Stimulated activated CD4-positive, alpha-beta T cell treated with anti-CD3 and anti-CD28 coated beads, Interleukin-2, amount 100 ng/mL, for 24 hours (primary cell): ENCODE measurements around the gene FIP1L1.

Source experiments
- DNase-seq, 2 donors: peaks; one replicate each; pipeline ENCODE4 v3.0.0-alpha.2; 2020

FIP1L1 gene

GRCh38 chr4:53477636-53478035 is 100.2 kb downstream of the FIP1L1 start:
- no peak for DNase-seq

- no peak for DNase-seq
Observed at GRCh38 chr4:53478671-53479456, 101.4 kb downstream of the FIP1L1 start.

DNA sequence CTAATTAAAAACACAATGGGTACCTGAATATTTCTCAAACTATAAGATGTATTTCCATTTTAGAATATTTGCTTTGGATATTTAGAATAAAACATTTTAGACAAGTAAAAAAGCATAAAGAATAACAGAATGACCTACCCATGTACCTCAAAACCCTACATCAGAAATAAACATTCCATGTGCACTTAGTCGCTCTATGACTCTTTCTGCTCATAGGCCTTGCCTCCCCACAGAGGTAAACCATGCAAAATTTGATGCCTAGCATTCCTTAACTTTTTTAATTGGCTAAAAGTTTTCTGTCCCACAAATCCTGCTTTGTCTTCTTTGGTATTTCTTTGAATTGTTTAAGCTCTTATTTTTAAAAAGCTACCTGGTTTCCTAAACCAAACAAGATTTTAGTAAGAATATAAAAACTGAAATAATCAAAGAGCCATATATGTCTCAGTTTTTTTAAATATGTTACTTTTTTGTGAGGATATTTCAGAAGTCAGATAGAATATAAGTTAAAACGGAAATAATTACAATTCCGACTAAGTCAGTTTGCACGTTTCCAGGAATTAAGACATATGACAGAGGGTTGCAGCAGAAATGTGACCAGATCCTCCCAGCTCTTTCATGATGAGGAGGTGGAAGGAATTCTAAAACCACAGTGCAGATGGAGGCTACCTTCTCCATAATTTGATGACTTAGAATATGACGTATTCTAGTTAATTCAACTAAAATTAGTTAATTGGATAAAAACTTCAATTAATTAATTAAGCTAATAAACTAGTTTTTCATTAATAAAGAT is 102.5 kb downstream of the FIP1L1 start:
- DNase-seq = no peak

DNA sequence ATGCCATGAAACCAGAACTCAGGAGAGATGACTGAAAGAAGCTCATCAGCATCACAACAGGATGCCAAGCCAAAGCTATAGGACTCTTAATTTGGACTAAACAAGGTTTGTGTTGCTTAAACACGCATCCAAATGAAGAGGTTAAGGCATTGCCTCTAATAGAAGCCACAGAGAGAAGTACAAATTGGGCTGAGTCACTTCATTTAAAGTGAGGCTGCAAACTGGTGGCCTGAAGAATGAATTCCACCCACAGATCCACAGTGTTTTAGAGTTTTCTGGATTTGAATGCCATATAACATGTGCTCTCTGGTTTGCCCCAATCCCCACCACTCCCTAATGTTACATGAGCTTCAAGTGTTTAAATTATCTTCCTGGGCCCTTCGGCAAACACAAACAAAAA is 103.5 kb downstream of the FIP1L1 start:
- no peak for DNase-seq

GRCh38 chr4:53481586-53481985 is 104.1 kb downstream of the FIP1L1 start:
- no peak for DNase-seq

GRCh38 chr4:53483250-53483649 is 105.8 kb downstream of the FIP1L1 start:
- no peak for DNase-seq

DNA sequence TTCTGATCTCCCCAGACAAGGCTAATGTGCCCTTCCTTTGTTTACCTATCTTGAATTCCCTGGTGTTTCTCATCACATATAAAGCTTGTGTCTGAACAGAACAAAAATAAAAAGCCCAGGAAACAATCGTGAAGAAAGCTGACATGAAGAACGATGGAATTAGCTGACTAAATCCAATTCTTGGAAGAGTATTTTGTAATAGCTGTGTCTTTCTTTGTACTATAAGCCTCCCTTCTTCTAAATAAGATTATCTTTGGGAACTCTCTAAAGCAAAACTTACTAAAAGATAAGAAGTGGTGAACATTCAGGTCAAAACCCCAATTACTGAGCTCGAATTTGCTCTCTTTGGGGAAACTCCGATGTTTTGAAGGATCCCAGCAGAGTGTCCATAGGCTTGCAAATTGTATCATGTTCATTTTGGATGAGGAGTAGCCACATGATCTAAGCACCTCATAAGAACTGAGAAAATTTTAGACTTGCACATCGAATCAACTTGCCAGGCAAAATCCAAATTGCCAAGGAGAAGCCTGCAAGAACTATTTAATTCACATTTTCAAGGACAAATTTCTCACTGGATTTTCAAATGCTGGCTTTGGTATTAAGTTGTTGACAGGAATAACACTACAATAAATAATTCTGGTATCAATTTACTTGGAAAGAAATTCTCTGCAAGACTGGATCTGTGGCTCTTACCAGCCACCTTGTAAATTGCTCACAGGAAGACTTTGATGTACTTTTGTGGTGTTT is 107.6 kb downstream of the FIP1L1 start:
- DNase-seq = no peak

DNA sequence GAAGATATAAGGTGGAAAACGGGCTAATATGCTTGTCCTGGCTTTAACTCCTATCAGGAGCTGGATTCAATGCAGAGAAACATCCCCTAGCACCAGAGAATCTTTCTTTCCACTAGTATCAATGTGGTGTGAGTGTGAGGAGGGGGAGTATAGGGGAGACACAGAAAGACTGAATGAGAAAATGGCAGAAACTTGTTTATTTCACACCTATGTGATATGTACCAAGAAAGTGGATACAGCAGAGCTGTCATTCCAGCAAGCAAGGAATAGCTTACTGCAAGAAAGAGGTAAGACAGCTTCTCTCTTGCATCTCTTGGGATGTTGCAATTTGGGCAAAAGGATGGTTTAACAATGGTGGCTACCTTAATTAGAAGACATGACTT is 108.2 kb downstream of the FIP1L1 start:
- no peak for DNase-seq

DNA sequence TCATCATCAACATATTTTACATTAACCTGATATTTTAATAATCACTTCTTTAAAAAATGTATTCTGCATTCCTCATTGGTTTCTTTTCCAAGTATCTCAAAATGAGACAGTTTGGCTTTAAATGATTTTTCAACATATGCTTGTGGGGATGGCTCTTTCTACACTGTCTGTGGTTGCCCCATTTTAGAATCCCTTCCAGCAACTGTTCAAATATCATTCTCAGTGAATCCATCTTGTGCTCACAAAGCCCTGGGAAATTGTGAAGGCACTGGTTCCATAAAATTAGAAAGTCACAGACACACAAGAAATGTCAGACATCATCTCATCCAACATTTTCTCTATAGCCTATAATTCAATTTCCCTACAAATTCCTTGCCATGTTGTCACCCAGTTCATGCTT is 110.3 kb downstream of the FIP1L1 start:
- no peak for DNase-seq

GRCh38 chr4:53489279-53489889 is 111.9 kb downstream of the FIP1L1 start:
- no peak for DNase-seq

- no peak for DNase-seq
Observed at GRCh38 chr4:53490161-53490956, 112.9 kb downstream of the FIP1L1 start.

DNA sequence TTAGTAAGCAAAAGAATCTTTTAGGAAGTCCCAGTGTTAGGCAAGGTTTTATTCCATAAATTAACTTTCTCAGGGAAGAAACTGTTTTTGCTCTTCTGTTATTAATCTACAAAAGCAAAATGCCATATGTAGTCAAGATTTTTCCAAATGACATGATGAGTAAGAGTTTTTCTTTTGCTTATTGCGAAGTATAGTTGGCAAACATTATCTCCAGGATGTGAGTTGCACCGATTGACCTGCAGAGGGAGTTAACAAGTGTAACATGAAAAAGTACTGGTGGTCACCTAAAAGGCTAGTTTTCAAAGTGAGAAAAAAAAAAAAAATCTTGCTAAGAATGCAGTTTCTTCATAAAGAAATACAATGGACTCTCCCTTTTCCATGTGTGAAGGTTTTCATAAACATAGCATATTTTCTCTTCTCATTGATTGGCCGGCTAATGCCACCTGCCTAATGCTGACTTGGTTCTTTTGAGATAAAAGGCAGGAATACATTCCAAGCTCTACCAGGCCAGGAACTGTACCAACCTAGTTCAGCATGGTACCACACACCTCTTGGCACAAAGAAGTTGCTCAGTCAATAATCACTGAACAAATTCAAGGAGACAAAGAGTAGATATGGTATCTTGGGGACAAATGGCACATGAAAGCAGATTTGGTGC is 113.7 kb downstream of the FIP1L1 start:
- no peak for DNase-seq

GRCh38 chr4:53494851-53495250 is 117.4 kb downstream of the FIP1L1 start:
- DNase-seq = no peak

DNA sequence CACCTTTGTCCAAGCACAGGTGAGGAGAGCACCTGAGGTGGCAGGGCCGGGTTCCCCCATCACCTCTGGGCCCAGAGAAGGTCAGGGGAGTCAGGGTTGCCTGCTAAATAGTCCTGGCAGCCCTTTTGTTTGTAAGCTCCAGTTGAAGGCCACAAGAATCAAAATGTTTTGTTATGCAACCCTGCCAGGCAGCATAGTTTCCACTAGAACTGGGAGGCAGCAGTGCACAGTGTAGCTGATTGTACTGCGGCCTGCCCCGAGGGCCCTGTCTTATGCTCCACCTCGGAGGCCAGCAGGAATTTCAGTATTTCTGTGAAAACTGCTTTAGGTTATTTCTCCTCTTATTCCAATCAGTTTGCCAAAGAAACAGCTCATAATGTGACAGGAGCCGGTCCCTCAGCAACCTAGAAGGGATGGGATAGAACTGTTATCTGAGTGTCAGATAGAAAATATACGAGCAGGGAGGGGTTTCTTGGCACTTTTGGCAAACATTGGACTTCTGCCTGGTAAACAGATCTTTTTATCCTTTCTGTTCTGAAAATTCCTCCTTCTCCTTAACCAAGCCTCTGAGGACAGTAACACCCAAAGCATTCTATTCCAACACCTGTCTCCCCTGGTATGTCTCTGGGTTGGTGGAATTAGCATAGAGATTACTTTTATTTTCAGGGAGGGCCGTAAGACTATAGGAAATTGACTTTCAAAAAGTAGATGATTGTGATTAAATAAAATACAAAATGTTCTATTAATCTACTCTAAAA is 120.2 kb downstream of the FIP1L1 start:
- DNase-seq = no peak

- DNase-seq = no peak
Observed at GRCh38 chr4:53498706-53499105, 121.3 kb downstream of the FIP1L1 start.

DNA sequence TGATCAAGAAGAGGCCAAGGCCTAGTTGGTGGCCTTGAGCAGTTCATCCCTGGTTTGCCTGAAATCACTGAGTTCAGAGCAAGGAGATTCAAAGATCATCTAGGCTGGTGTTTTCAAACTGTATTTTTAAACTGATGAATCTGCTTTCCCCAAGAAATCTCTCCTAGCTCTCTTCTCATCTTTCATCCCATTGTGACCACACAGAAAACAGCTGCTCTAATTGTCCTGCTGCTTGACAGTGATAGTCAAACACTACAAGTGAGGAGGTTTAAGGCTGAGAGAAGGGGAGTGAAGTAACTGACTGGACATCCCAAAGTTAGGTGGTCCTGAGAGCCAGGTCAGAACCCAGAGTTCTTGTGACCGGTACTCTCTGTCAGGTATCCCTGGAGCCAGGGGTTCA is 122.3 kb downstream of the FIP1L1 start:
- no peak for DNase-seq

- no peak for DNase-seq
Observed at GRCh38 chr4:53500546-53500945, 123.1 kb downstream of the FIP1L1 start.

DNA sequence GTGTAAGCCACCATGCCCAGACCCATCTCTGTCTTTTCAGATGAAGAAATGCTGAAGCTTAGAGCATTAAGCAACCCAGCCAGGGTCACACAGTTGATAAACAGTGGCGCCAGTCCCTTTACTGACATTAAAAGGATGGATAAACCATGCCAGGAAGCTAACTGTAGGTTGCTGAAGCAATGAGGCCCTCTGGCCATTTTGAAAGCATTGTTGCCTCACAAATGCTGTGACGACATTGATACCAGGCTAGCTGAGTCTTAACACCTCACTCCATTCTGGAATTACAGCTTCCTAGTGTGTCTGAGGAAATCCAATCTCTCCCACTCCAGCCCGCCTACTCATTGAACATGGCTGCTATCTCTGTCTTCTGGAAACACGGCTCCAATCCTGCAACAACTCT is 124.1 kb downstream of the FIP1L1 start:
- no peak for DNase-seq

GRCh38 chr4:53502094-53502493 is 124.7 kb downstream of the FIP1L1 start:
- no peak for DNase-seq

DNA sequence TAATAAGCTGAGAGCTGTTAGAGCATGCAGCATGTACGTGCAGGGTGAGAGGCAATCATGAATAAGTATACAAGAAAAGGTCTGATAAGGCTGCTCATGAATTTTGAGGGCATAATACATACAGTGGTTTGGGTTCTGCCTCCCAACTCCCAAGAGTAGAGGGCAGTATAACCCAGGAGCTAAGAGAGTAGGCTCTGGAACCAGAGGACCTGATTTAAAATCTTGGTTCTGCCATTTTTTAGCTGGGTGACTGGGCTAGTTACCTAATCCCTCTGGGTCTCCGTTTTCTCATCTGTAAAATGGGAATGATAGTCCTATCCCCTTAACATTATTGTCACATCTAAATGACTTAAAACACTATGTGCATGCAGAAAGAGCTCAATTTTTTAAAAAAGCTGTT is 128.5 kb downstream of the FIP1L1 start:
- no peak for DNase-seq

- no peak for DNase-seq
Observed at GRCh38 chr4:53507058-53507457, 129.6 kb downstream of the FIP1L1 start.
